SK-N-SH treated with all-trans-retinoic acid at 6 μM for 48 hours (cell line): ENCODE data around the gene MYLK4.

Experiments
- BACH2 ChIP-seq: fragments of 250-450 bp; sonication (Bioruptor Pico); IDR thresholded peaks from 2 replicates; pipeline ENCODE4 v1.9.0; 2021; ENCODE audit warnings: mild to moderate bottlenecking, borderline replicate concordance
- ISL1 ChIP-seq: fragments of 250-450 bp; sonication (Bioruptor Pico); IDR thresholded peaks from 2 replicates; pipeline ENCODE4 v2.1.2; 2022; ENCODE audit warnings: mild to moderate bottlenecking, moderate library complexity
- PATZ1 ChIP-seq: fragments of 250-450 bp; sonication (Bioruptor Pico); IDR thresholded peaks from 2 replicates; pipeline ENCODE4 v1.8.0; 2020; ENCODE audit warnings: mild to moderate bottlenecking, moderate library complexity, borderline replicate concordance
- PPARA ChIP-seq: fragments of 250-450 bp; sonication (Bioruptor Pico); IDR thresholded peaks from 2 replicates; pipeline ENCODE4 v1.5.0; 2020; ENCODE audit warnings: mild to moderate bottlenecking, borderline replicate concordance
- SNAI2 ChIP-seq: fragments of 250-450 bp; sonication (Bioruptor Pico); IDR thresholded peaks from 2 replicates; pipeline ENCODE4 v1.5.0; 2020; ENCODE audit warnings: mild to moderate bottlenecking, moderate library complexity
- TOX ChIP-seq: fragments of 250-450 bp; sonication (Bioruptor Pico); IDR thresholded peaks from 2 replicates; pipeline ENCODE4 v1.8.0; 2021; ENCODE audit warnings: mild to moderate bottlenecking, moderate library complexity, borderline replicate concordance
- ZC3H10 ChIP-seq: fragments of 250-450 bp; sonication (Bioruptor Pico); IDR thresholded peaks from 2 replicates; pipeline ENCODE4 v1.5.1; 2021; ENCODE audit warnings: mild to moderate bottlenecking, moderate library complexity
- ZFP3 ChIP-seq: fragments of 250-450 bp; sonication (Bioruptor Pico); IDR thresholded peaks from 2 replicates; pipeline ENCODE4 v1.5.0; 2020; ENCODE audit warnings: mild to moderate bottlenecking, moderate library complexity
- ZFP30 ChIP-seq: fragments of 450-650 bp; formaldehyde crosslinking; IDR thresholded peaks from 2 replicates; pipeline ENCODE4 v1.5.0; 2022; ENCODE audit warnings: mild to moderate bottlenecking, moderate library complexity
- ZNF565 ChIP-seq: fragments of 450-650 bp; formaldehyde crosslinking; conservative IDR thresholded peaks from 2 replicates; pipeline ENCODE4 v1.5.0; 2020; ENCODE audit warnings: low read depth, mild to moderate bottlenecking, moderate library complexity
- ZNF8 ChIP-seq: fragments of 450-650 bp; formaldehyde crosslinking; IDR thresholded peaks from 2 replicates; pipeline ENCODE4 v1.5.0; 2020; ENCODE audit warnings: mild to moderate bottlenecking, moderate library complexity
- TF ChIP-seq, protein P1 (sequence below): fragments of 250-450 bp; sonication (Bioruptor Pico); IDR thresholded peaks from 2 replicates; pipeline ENCODE4 v1.8.0; 2021; ENCODE audit warnings: low read depth, mild to moderate bottlenecking, moderate library complexity, borderline replicate concordance
- TF ChIP-seq, protein P2 (sequence below): fragments of 250-450 bp; sonication (Bioruptor Pico); IDR thresholded peaks from 2 replicates; pipeline ENCODE4 v1.5.0; 2020; ENCODE audit warnings: mild to moderate bottlenecking, moderate library complexity

DNA sequence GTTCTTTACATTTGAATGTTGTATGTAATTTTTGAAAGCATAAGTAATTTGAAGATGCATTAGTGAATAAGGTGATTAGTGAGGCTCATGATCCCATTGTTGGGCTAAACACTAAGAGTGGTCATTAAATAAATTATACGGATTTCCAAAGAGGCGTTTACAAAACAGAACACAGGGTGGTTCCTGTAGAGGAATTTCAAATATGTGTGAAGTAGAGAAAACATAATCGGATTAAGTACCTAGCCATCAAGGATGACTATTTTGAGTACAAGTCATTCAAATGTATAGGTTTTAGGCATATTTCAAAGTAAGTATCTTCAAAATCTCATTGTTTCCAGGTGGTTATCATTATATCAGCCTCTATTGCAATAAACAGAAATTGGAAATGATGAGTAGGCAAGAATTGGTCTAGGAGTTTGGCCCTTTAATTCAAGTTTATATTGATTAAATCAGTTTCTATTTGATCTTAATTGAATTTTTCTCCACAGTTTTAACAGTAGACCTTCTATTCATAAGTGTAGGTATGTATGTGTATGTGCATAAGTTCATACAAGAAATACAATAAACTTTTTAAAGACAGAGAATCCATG is 94.8 kb downstream of the MYLK4 start:
- no peak for TF ChIP-seq PATZ1
- TF ChIP-seq ZNF565 (CRISPR knock-in tag), result no peak
- TF ChIP-seq ZC3H10 (CRISPR knock-in tag), result no peak
- TF ChIP-seq, protein P1, sequence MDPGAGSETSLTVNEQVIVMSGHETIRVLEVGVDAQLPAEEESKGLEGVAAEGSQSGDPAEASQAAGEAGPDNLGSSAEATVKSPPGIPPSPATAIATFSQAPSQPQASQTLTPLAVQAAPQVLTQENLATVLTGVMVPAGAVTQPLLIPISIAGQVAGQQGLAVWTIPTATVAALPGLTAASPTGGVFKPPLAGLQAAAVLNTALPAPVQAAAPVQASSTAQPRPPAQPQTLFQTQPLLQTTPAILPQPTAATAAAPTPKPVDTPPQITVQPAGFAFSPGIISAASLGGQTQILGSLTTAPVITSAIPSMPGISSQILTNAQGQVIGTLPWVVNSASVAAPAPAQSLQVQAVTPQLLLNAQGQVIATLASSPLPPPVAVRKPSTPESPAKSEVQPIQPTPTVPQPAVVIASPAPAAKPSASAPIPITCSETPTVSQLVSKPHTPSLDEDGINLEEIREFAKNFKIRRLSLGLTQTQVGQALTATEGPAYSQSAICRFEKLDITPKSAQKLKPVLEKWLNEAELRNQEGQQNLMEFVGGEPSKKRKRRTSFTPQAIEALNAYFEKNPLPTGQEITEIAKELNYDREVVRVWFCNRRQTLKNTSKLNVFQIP (CRISPR knock-in tag), result no peak
- TF ChIP-seq ISL1 (CRISPR knock-in tag), result no peak
- TF ChIP-seq ZFP3 (CRISPR knock-in tag), result no peak
- TF ChIP-seq BACH2 (CRISPR knock-in tag), result no peak
- TF ChIP-seq, protein P2, sequence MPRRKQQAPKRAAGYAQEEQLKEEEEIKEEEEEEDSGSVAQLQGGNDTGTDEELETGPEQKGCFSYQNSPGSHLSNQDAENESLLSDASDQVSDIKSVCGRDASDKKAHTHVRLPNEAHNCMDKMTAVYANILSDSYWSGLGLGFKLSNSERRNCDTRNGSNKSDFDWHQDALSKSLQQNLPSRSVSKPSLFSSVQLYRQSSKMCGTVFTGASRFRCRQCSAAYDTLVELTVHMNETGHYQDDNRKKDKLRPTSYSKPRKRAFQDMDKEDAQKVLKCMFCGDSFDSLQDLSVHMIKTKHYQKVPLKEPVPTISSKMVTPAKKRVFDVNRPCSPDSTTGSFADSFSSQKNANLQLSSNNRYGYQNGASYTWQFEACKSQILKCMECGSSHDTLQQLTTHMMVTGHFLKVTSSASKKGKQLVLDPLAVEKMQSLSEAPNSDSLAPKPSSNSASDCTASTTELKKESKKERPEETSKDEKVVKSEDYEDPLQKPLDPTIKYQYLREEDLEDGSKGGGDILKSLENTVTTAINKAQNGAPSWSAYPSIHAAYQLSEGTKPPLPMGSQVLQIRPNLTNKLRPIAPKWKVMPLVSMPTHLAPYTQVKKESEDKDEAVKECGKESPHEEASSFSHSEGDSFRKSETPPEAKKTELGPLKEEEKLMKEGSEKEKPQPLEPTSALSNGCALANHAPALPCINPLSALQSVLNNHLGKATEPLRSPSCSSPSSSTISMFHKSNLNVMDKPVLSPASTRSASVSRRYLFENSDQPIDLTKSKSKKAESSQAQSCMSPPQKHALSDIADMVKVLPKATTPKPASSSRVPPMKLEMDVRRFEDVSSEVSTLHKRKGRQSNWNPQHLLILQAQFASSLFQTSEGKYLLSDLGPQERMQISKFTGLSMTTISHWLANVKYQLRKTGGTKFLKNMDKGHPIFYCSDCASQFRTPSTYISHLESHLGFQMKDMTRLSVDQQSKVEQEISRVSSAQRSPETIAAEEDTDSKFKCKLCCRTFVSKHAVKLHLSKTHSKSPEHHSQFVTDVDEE (CRISPR knock-in tag), result no peak
- TF ChIP-seq TOX (CRISPR knock-in tag), result no peak
- no peak for TF ChIP-seq PPARA
- no peak for TF ChIP-seq ZFP30 (CRISPR knock-in tag)
- no peak for TF ChIP-seq ZNF8
- no peak for TF ChIP-seq SNAI2
